ENCODE data around the gene NNMT. TPM values are rescaled to one million over a fixed set of nuclear protein-coding genes. Genes with fewer than 3 reads are reported as not detected.

The NNMT gene
- total RNA-seq, 1 donor from 2014 or later: 2.8 TPM

- DNase-seq (ENCODE audit: extremely low spot score, unreplicated experiment): no peak
- Mint-ChIP-seq H3K4me1 (ENCODE audit: unreplicated experiment) (peaks cover 16% of the 10 kb centered on the region), H3K27me3 (no peaks in the 10 kb centered on the region), H3K4me3 (no peak overlapping the region), H3K9me3 (peaks cover 10% of the 10 kb centered on the region), H3K36me3 (peaks cover 3% of the 10 kb centered on the region), H3K27ac (no peak overlapping the region)
- TF ChIP-seq, protein P1, sequence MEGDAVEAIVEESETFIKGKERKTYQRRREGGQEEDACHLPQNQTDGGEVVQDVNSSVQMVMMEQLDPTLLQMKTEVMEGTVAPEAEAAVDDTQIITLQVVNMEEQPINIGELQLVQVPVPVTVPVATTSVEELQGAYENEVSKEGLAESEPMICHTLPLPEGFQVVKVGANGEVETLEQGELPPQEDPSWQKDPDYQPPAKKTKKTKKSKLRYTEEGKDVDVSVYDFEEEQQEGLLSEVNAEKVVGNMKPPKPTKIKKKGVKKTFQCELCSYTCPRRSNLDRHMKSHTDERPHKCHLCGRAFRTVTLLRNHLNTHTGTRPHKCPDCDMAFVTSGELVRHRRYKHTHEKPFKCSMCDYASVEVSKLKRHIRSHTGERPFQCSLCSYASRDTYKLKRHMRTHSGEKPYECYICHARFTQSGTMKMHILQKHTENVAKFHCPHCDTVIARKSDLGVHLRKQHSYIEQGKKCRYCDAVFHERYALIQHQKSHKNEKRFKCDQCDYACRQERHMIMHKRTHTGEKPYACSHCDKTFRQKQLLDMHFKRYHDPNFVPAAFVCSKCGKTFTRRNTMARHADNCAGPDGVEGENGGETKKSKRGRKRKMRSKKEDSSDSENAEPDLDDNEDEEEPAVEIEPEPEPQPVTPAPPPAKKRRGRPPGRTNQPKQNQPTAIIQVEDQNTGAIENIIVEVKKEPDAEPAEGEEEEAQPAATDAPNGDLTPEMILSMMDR (conservative IDR thresholded peaks at IDR 0.05): no peak
Measured at GRCh38 chr11:114297806-114298709, 1.9 kb downstream of the NNMT start.

GRCh38 chr11:114298710-114299109, 2.5 kb downstream of the NNMT start:
- H3K9me3 Mint-ChIP-seq: peaks cover 8% of the 10 kb centered on the region
- H3K27me3 Mint-ChIP-seq: no peaks in the 10 kb centered on the region
- H3K4me1 Mint-ChIP-seq (ENCODE audit: unreplicated experiment): peaks cover 14% of the 10 kb centered on the region
- DNase-seq (ENCODE audit: extremely low spot score, unreplicated experiment): no peak
- H3K36me3 Mint-ChIP-seq: peaks cover 3% of the 10 kb centered on the region
- no peak overlapping the region for H3K4me3 Mint-ChIP-seq
- TF ChIP-seq, protein P1 (conservative IDR thresholded peaks at IDR 0.05): no peak
- no peak overlapping the region for H3K27ac Mint-ChIP-seq

DNA sequence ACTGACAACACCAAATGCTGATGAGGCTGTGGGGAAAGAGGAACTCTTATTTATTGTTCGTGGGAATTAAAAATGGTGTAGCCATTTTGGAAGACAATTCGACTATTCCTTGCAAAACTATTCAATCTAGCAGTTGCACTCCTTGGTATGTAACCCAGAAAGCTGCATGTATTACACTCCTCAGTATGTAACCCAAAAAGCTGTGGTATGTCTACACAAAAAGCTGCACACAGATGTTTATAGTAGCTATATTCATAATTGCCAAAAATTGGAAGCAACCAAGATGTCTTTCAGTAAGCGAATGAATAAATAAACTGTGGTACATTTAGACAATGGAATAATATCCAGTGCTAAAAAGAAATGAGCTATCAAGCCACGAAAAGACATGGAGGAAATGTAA, 4.9 kb downstream of the NNMT start:
- Mint-ChIP-seq H3K36me3 (peaks cover 3% of the 10 kb centered on the region), H3K4me3 (no peak overlapping the region), H3K27ac (no peak overlapping the region)

DNA sequence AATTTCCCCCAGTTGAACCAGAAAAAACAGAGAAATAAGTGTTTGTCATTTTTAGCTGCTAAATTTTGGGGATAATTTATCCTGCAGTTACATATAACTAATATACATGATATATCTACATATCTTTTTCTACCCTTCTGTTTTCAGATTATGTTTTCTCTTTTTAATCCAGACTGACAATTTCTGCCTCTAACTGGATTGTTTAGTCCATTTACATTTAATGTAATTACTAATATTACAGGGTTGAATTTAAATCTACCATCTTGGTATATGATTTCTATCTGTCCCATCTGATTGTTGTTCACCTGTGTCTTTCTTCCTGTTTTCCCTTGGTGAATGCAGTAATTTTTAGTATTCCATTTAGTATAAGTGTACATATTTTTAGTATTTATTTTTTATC, 5.7 kb downstream of the NNMT start:
- H3K27ac Mint-ChIP-seq: no peak overlapping the region
- peaks cover 3% of the 10 kb centered on the region for H3K36me3 Mint-ChIP-seq
- H3K4me1 Mint-ChIP-seq (ENCODE audit: unreplicated experiment): no peaks in the 10 kb centered on the region
- H3K9me3 Mint-ChIP-seq: peaks cover 5% of the 10 kb centered on the region
- no peak overlapping the region for H3K4me3 Mint-ChIP-seq
- DNase-seq (ENCODE audit: extremely low spot score, unreplicated experiment): no peak
- H3K27me3 Mint-ChIP-seq: no peaks in the 10 kb centered on the region
- TF ChIP-seq, protein P1 (conservative IDR thresholded peaks at IDR 0.05): no peak

More for the DNA sequence above, 4.9 kb downstream of the NNMT start:
- Mint-ChIP-seq H3K4me1 (ENCODE audit: unreplicated experiment) (peaks cover 2% of the 10 kb centered on the region), H3K27me3 (no peaks in the 10 kb centered on the region), H3K9me3 (peaks cover 5% of the 10 kb centered on the region)
- DNase-seq (ENCODE audit: extremely low spot score, unreplicated experiment): no peak
- TF ChIP-seq, protein P1 (conservative IDR thresholded peaks at IDR 0.05): no peak

GRCh38 chr11:114302663-114303062, 6.5 kb downstream of the NNMT start:
- TF ChIP-seq, protein P1 (conservative IDR thresholded peaks at IDR 0.05): no peak
- Mint-ChIP-seq H3K9me3 (peaks cover 5% of the 10 kb centered on the region), H3K4me1 (ENCODE audit: unreplicated experiment) (peaks cover 4% of the 10 kb centered on the region), H3K27ac (no peak overlapping the region), H3K4me3 (no peak overlapping the region), H3K36me3 (peaks cover 3% of the 10 kb centered on the region), H3K27me3 (peaks cover under 1% of the 10 kb centered on the region)
- no peak for DNase-seq (ENCODE audit: extremely low spot score, unreplicated experiment)

Data from type B pancreatic cell (in vitro differentiated cells).